ENCODE results near the gene MSRB1. TPM values are rescaled to one million over a fixed set of nuclear protein-coding genes. Genes with fewer than 3 reads are reported as not detected.
A peak's percentile ranks its signal among the peaks of the same experiment; 100 is the strongest.

The MSRB1 gene
- total and polyA plus RNA-seq, 9 of the 15 experiments (the other 6 are each of a cell fraction or from before 2014, with no cell fraction given): 5.4 to 33.7 (median 25.7) TPM

DNA sequence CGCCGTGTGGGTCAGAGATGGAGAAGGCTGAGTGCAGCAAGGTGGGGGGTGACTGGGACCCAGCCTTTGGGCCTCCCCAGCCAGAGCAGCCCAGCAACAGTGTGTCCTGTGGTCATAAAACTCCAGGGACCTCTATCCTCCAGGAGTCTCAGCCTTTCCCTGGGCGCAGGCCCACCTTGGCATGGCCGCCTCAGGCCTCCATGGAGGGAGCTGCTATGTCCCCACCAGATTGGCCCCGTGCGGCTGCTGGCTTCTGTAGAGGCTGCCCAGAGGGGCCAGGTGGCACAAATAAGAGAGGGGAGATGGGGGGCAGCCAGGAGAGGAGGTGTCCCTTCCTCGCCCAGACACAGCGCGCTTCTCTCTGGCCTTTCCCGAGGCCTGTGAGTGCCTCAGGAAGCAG, 44.2 kb upstream of the MSRB1 start:
- Histone ChIP-seq H3K4me2 (ENCODE audit: insufficient read depth, low read length) (no peak overlapping the region), H2AFZ (ENCODE audit: low read depth, low read length) (no peak overlapping the region), H3K27ac (ENCODE audit: extremely low read depth, low read depth, low read length) (no peak overlapping the region), H4K20me1 (replicated peaks; ENCODE audit: control insufficient read depth, insufficient read depth, low read length) (no peaks in the 10 kb centered on the region), H3K27me3 (ENCODE audit: control insufficient read depth in 2 of 2, insufficient read depth in 2 of 2, low read length in 2 of 2) (no peaks in the 10 kb centered on the region), H3K9ac (ENCODE audit: insufficient read depth in 1 of 2, low read depth in 2 of 2, low read length in 2 of 2) (peak overlapping the region in 1 of 2 experiments; percentile 62; a peak in 2 of 4 replicates), H3K9me3 (replicated peaks; ENCODE audit: control insufficient read depth, insufficient read depth, low read depth, low read length) (no peaks in the 10 kb centered on the region), H3K4me1 (replicated peaks in 1 of 2; ENCODE audit: control insufficient read depth in 2 of 2, insufficient read depth in 2 of 2, low read length in 2 of 2) (peaks cover 23 to 78% of the 10 kb centered on the region in 2 experiments), H3K9me1 (ENCODE audit: control insufficient read depth, insufficient read depth, low read length) (no peaks in the 10 kb centered on the region), H3K36me3 (ENCODE audit: control insufficient read depth, insufficient read depth, low read length) (peaks cover 23% of the 10 kb centered on the region; the same call in 1 of the 3 replicates), H3K4me3 (no peak overlapping the region), H3K79me2 (ENCODE audit: control insufficient read depth, insufficient read depth, low read length) (peaks cover 16% of the 10 kb centered on the region)
- no peak for DNase-seq (ENCODE audit: extremely low read depth in 1 of 4, low spot score in 3 of 4)
- POLR2A ChIA-PET: interaction anchor here (0.5 to 10.2 kb wide), 7 partner anchors 16 to 790 kb away, joined by 3 to 103 read pairs (median 3); partner anchors contain the start of genes RNF151, RPS2, TBL3 and TRAF7
- ATAC-seq: no peak
- FAIRE-seq: no peak
- WGBS (ENCODE audit: insufficient coverage, low coverage, missing lambda C conversion rate): 90% methylated on average over 6 of the region's 10 CpGs
- in situ Hi-C loops (cut with MboI): no loop called here
- no TSS peak for BruUV-seq (replicated peaks)
- TF ChIP-seq HDAC1 (IDR thresholded peaks at IDR 0.05) (no peak), STAG1 (CRISPR knock-in tag; IDR thresholded peaks at IDR 0.05; ENCODE audit: borderline replicate concordance) (no peak), POLR2G (IDR thresholded peaks at IDR 0.05; ENCODE audit: low read depth, low read length) (peak; percentile 59), HDAC3 (IDR thresholded peaks at IDR 0.05; ENCODE audit: borderline replicate concordance, partially characterized antibody) (no peak), RBM22 (IDR thresholded peaks at IDR 0.05; ENCODE audit: low read depth, low read length, poor library complexity, severe bottlenecking) (peak; percentile 63), RBFOX2 (IDR thresholded peaks at IDR 0.05; ENCODE audit: low read depth, low read length) (peak; percentile 40; the same call in 1 of the 2 replicates)
- TF ChIP-seq, protein P1, sequence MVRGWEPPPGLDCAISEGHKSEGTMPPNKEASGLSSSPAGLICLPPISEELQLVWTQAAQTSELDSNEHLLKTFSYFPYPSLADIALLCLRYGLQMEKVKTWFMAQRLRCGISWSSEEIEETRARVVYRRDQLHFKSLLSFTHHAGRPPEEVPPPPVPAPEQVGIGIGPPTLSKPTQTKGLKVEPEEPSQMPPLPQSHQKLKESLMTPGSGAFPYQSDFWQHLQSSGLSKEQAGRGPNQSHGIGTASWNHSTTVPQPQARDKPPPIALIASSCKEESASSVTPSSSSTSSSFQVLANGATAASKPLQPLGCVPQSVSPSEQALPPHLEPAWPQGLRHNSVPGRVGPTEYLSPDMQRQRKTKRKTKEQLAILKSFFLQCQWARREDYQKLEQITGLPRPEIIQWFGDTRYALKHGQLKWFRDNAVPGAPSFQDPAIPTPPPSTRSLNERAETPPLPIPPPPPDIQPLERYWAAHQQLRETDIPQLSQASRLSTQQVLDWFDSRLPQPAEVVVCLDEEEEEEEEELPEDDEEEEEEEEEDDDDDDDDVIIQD (CRISPR knock-in tag; IDR thresholded peaks at IDR 0.05): no peak
- TF ChIP-seq, protein P2, sequence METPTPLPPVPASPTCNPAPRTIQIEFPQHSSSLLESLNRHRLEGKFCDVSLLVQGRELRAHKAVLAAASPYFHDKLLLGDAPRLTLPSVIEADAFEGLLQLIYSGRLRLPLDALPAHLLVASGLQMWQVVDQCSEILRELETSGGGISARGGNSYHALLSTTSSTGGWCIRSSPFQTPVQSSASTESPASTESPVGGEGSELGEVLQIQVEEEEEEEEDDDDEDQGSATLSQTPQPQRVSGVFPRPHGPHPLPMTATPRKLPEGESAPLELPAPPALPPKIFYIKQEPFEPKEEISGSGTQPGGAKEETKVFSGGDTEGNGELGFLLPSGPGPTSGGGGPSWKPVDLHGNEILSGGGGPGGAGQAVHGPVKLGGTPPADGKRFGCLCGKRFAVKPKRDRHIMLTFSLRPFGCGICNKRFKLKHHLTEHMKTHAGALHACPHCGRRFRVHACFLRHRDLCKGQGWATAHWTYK (CRISPR knock-in tag; IDR thresholded peaks at IDR 0.05): no peak
- intact Hi-C loops (cut with micrococcal nuclease): no loop called here
- CTCF ChIA-PET (ENCODE audit: low intra/inter-chr PET ratio): no interaction called here
